ENCODE results near the gene LAMTOR4. TPM values are rescaled to one million over a fixed set of nuclear protein-coding genes. Genes with fewer than 3 reads are reported as not detected.

Gene LAMTOR4
- total and polyA plus RNA-seq, 2 of the 13 experiments (the other 11 are each of a cell fraction or from before 2014, with no cell fraction given), result 115 to 118 TPM

GRCh38 chr7:100177045-100178001, 28.6 kb downstream of the LAMTOR4 start, which contains the start of the genes GPC2 and STAG3 (continued):
- TF ChIP-seq ZHX2 (IDR thresholded peaks at IDR 0.05; ENCODE audit: low read depth), result no peak
- TF ChIP-seq ZHX2 (CRISPR knock-in tag; IDR thresholded peaks at IDR 0.05; ENCODE audit: borderline replicate concordance), result no peak
- TF ChIP-seq NFYC (CRISPR knock-in tag; IDR thresholded peaks at IDR 0.05), result peak; percentile 71
- TF ChIP-seq ZNF780A (CRISPR knock-in tag; IDR thresholded peaks at IDR 0.05), result no peak
- TF ChIP-seq ZMYM2 (CRISPR knock-in tag; IDR thresholded peaks at IDR 0.05), result 0 out of 2 replicates have a peak, but pooled peaks have one; percentile 24
- no peak for TF ChIP-seq FOXA1 (IDR thresholded peaks at IDR 0.05)
- TF ChIP-seq FOXA1 (CRISPR knock-in tag; IDR thresholded peaks at IDR 0.05), result no peak
- TF ChIP-seq KMT2A (CRISPR knock-in tag; IDR thresholded peaks at IDR 0.05), result no peak
- no peak for TF ChIP-seq UBTF (CRISPR knock-in tag; IDR thresholded peaks at IDR 0.05)
- peak; percentile 77 for TF ChIP-seq TFDP1 (CRISPR knock-in tag; IDR thresholded peaks at IDR 0.05; ENCODE audit: borderline replicate concordance)
- no peak for TF ChIP-seq ZBTB44 (CRISPR knock-in tag; IDR thresholded peaks at IDR 0.05)
